SIG-M5 (cell line): ENCODE data around the gene SLC18A2.
"Not testable (repeated sequence)": the region's sequence is repeated elsewhere in the genome, so short reads cannot be mapped to it uniquely, and the experiment has no call there.

Experiments
- DNase-seq: peaks from one replicate; lab custom pipeline; 2025; lab: John Stamatoyannopoulos, UW

The SLC18A2 gene

GRCh38 chr10:117264782-117265181 lies 23.9 kb downstream of the SLC18A2 start:
- DNase-seq = no peak

GRCh38 chr10:117266400-117266799 lies 25.5 kb downstream of the SLC18A2 start:
- no peak for DNase-seq

- no peak for DNase-seq
Measured at GRCh38 chr10:117266812-117267211, 25.9 kb downstream of the SLC18A2 start.

GRCh38 chr10:117268258-117268657 lies 27.3 kb downstream of the SLC18A2 start:
- no peak for DNase-seq

GRCh38 chr10:117268907-117269306 lies 28.0 kb downstream of the SLC18A2 start:
- no peak for DNase-seq

GRCh38 chr10:117271427-117271826 lies 30.5 kb downstream of the SLC18A2 start:
- DNase-seq = no peak

- DNase-seq = no peak
Measured at GRCh38 chr10:117272195-117273076, 31.5 kb downstream of the SLC18A2 start.

- DNase-seq = no peak
Measured at GRCh38 chr10:117273980-117274379, 33.1 kb downstream of the SLC18A2 start.

- no peak for DNase-seq
Measured at GRCh38 chr10:117274509-117274908, 33.6 kb downstream of the SLC18A2 start.

- DNase-seq = no peak
Measured at GRCh38 chr10:117275121-117275520, 34.2 kb downstream of the SLC18A2 start.

GRCh38 chr10:117277675-117278074 lies 36.8 kb downstream of the SLC18A2 start:
- DNase-seq = no peak

GRCh38 chr10:117284716-117285494 lies 44.0 kb downstream of the SLC18A2 start:
- no peak for DNase-seq

GRCh38 chr10:117290872-117291271 lies 50.0 kb downstream of the SLC18A2 start:
- DNase-seq = not testable (repeated sequence)

GRCh38 chr10:117294039-117294645 lies 53.2 kb downstream of the SLC18A2 start:
- no peak for DNase-seq

GRCh38 chr10:117294735-117295134 lies 53.8 kb downstream of the SLC18A2 start:
- no peak for DNase-seq

GRCh38 chr10:117298219-117298618 lies 57.3 kb downstream of the SLC18A2 start:
- DNase-seq = no peak

GRCh38 chr10:117299435-117299834 lies 58.5 kb downstream of the SLC18A2 start:
- no peak for DNase-seq

GRCh38 chr10:117300671-117301070 lies 59.8 kb downstream of the SLC18A2 start:
- DNase-seq = no peak

GRCh38 chr10:117303451-117303850 lies 62.5 kb downstream of the SLC18A2 start:
- DNase-seq = not testable (repeated sequence)

- no peak for DNase-seq
Measured at GRCh38 chr10:117306674-117307073, 65.8 kb downstream of the SLC18A2 start.

- DNase-seq = no peak
Measured at GRCh38 chr10:117311261-117311660, 70.3 kb downstream of the SLC18A2 start.

GRCh38 chr10:117312430-117312829 lies 71.5 kb downstream of the SLC18A2 start:
- no peak for DNase-seq

GRCh38 chr10:117313641-117314040 lies 72.7 kb downstream of the SLC18A2 start:
- DNase-seq = no peak
